ENCODE data around the gene CACNG4. TPM values are rescaled to one million over a fixed set of nuclear protein-coding genes. Genes with fewer than 3 reads are reported as not detected.

CACNG4 gene
- total RNA-seq, 1 experiment from 2014 or later, result 2.4 TPM

GRCh38 chr17:67079491-67079890 lies 115.0 kb downstream of the CACNG4 start:
- Histone ChIP-seq H3K4me2 (ENCODE audit: low read length) (no peak overlapping the region), H3K4me1 (ENCODE audit: insufficient read depth, low read length) (no peaks in the 10 kb centered on the region), H2AFZ (ENCODE audit: low read length) (no peak overlapping the region), H3K9me3 (ENCODE audit: low read length) (no peaks in the 10 kb centered on the region), H3K9me2 (replicated peaks; ENCODE audit: low read length) (no peaks in the 10 kb centered on the region), H3K36me3 (ENCODE audit: low read depth, low read length) (peaks cover 5% of the 10 kb centered on the region; the same call in 1 of the 2 replicates), H3K9ac (ENCODE audit: low read length) (no peak overlapping the region), H3K79me2 (ENCODE audit: low read length) (no peaks in the 10 kb centered on the region), H3K27me3 (ENCODE audit: low read length) (no peaks in the 10 kb centered on the region), H3F3A (ENCODE audit: low read length, unreplicated experiment) (no peaks in the 10 kb centered on the region), H3K27ac (ENCODE audit: low read length) (no peak overlapping the region), H3K4me3 (ENCODE audit: low read length) (no peak overlapping the region), H4K20me1 (ENCODE audit: low read length) (no peaks in the 10 kb centered on the region)
- DNase-seq (no peak), ATAC-seq (no peak)
- BruUV-seq (replicated peaks), result no TSS peak
- ChIA-PET POLR2A (ENCODE audit: unreplicated experiment) (no interaction called here), CTCF (no interaction called here)
- intact Hi-C loops (cut with micrococcal nuclease), result no loop called here
- TF ChIP-seq EZH2 (IDR thresholded peaks at IDR 0.05; ENCODE audit: low read length, unreplicated experiment), result no peak
- TF ChIP-seq EZH2phosphoT487 (IDR thresholded peaks at IDR 0.05; ENCODE audit: borderline replicate concordance, low read length), result no peak
- no peak for TF ChIP-seq CTCF (conservative IDR thresholded peaks at IDR 0.05; ENCODE audit: low read depth, low read length)

- Histone ChIP-seq H3K27me3 (ENCODE audit: low read length) (no peaks in the 10 kb centered on the region), H2AFZ (ENCODE audit: low read length) (no peak overlapping the region), H3K9me3 (ENCODE audit: low read length) (no peaks in the 10 kb centered on the region), H3K4me3 (ENCODE audit: low read length) (no peak overlapping the region), H3K4me2 (ENCODE audit: low read length) (no peak overlapping the region), H3K79me2 (ENCODE audit: low read length) (no peaks in the 10 kb centered on the region), H4K20me1 (ENCODE audit: low read length) (no peaks in the 10 kb centered on the region), H3K4me1 (ENCODE audit: insufficient read depth, low read length) (no peaks in the 10 kb centered on the region), H3F3A (ENCODE audit: low read length, unreplicated experiment) (no peaks in the 10 kb centered on the region), H3K27ac (ENCODE audit: low read length) (no peak overlapping the region), H3K9ac (ENCODE audit: low read length) (no peak overlapping the region), H3K36me3 (ENCODE audit: low read depth, low read length) (peaks cover 5% of the 10 kb centered on the region; the same call in 1 of the 2 replicates), H3K9me2 (replicated peaks; ENCODE audit: low read length) (no peaks in the 10 kb centered on the region)
- intact Hi-C loops (cut with micrococcal nuclease), result no loop called here
- DNase-seq (no peak), ATAC-seq (no peak)
- ChIA-PET POLR2A (ENCODE audit: unreplicated experiment) (no interaction called here), CTCF (no interaction called here)
- TF ChIP-seq EZH2phosphoT487 (IDR thresholded peaks at IDR 0.05; ENCODE audit: borderline replicate concordance, low read length) (no peak), EZH2 (IDR thresholded peaks at IDR 0.05; ENCODE audit: low read length, unreplicated experiment) (no peak), CTCF (conservative IDR thresholded peaks at IDR 0.05; ENCODE audit: low read depth, low read length) (no peak)
- no TSS peak for BruUV-seq (replicated peaks)
These were observed 116.3 kb downstream of the CACNG4 start for GRCh38 chr17:67080804-67081203.

- ATAC-seq, result no peak
- CTCF ChIA-PET, result interaction anchor here (1.3 kb wide), 1 partner anchor 167 kb away, joined by 5 read pairs; no protein-coding TSS in a partner anchor
- TF ChIP-seq CTCF (conservative IDR thresholded peaks at IDR 0.05; ENCODE audit: low read depth, low read length) (peak; percentile 39; the same call in 1 of the 2 replicates), EZH2 (IDR thresholded peaks at IDR 0.05; ENCODE audit: low read length, unreplicated experiment) (no peak)
These were observed 117.6 kb downstream of the CACNG4 start for GRCh38 chr17:67082107-67082506.

More at GRCh38 chr17:67082107-67082506, 117.6 kb downstream of the CACNG4 start:
- peaks cover 8% of the 10 kb centered on the region; the same call in 1 of the 2 replicates for H3K36me3 ChIP-seq (ENCODE audit: low read depth, low read length)
- no peak for DNase-seq
- POLR2A ChIA-PET (ENCODE audit: unreplicated experiment), result no interaction called here
- BruUV-seq (replicated peaks), result no TSS peak
- H3K9me3 ChIP-seq (ENCODE audit: low read length), result no peaks in the 10 kb centered on the region
- H3K9ac ChIP-seq (ENCODE audit: low read length), result no peak overlapping the region
- no peaks in the 10 kb centered on the region for H3K9me2 ChIP-seq (replicated peaks; ENCODE audit: low read length)
- H3F3A ChIP-seq (ENCODE audit: low read length, unreplicated experiment), result no peaks in the 10 kb centered on the region
- intact Hi-C loops (cut with micrococcal nuclease), result no loop called here
- no peak overlapping the region for H2AFZ ChIP-seq (ENCODE audit: low read length)
- no peak overlapping the region for H3K4me3 ChIP-seq (ENCODE audit: low read length)
- no peaks in the 10 kb centered on the region for H3K4me1 ChIP-seq (ENCODE audit: insufficient read depth, low read length)
- no peaks in the 10 kb centered on the region for H3K27me3 ChIP-seq (ENCODE audit: low read length)
- H3K27ac ChIP-seq (ENCODE audit: low read length), result no peak overlapping the region
- H3K4me2 ChIP-seq (ENCODE audit: low read length), result no peak overlapping the region
- H4K20me1 ChIP-seq (ENCODE audit: low read length), result no peaks in the 10 kb centered on the region
- H3K79me2 ChIP-seq (ENCODE audit: low read length), result no peaks in the 10 kb centered on the region

Other genes with a start within 250 kb of the CACNG4 start
- not detected in 2 replicates for gene CACNG5, start 129.6 kb upstream of the CACNG4 start, total RNA-seq (2014; rRNA removed)
- gene CACNG1, start 79.8 kb downstream of the CACNG4 start, total RNA-seq (2014; rRNA removed), result not detected in 2 replicates